NCI-H2227 (cell line): ENCODE data around the gene DDX25.
A peak's percentile ranks its signal among the peaks of the same experiment; 100 is the strongest.

Experiments used
- DNase-seq: peaks from one replicate; lab custom pipeline; 2025; ENCODE audit not compliant: unreplicated experiment; lab: John Stamatoyannopoulos, UW

The DDX25 gene

GRCh38 chr11:125933030-125933813 is 28.9 kb downstream of the DDX25 start:
- no peak for DNase-seq

- no peak for DNase-seq
Observed at GRCh38 chr11:125934473-125934872, 30.2 kb downstream of the DDX25 start.

- DNase-seq: no peak
Observed at GRCh38 chr11:125935056-125935455, 30.7 kb downstream of the DDX25 start.

- DNase-seq: no peak
Observed at GRCh38 chr11:125935618-125936199, 31.4 kb downstream of the DDX25 start.

GRCh38 chr11:125938418-125938817 is 34.1 kb downstream of the DDX25 start:
- no peak for DNase-seq

GRCh38 chr11:125939081-125939521 is 34.8 kb downstream of the DDX25 start:
- DNase-seq: peak; percentile 4

GRCh38 chr11:125940145-125940544 is 35.8 kb downstream of the DDX25 start:
- no peak for DNase-seq

- DNase-seq: no peak
Observed at GRCh38 chr11:125941267-125941618, 36.9 kb downstream of the DDX25 start.

- peak; percentile 45 for DNase-seq
Observed at GRCh38 chr11:125941619-125942611, 37.6 kb downstream of the DDX25 start.

- DNase-seq: no peak
Observed at GRCh38 chr11:125942771-125943428, 38.6 kb downstream of the DDX25 start.

- DNase-seq: no peak
Observed at GRCh38 chr11:125943661-125944349, 39.5 kb downstream of the DDX25 start.

GRCh38 chr11:125944350-125945010 is 40.2 kb downstream of the DDX25 start:
- no peak for DNase-seq

GRCh38 chr11:125945011-125945796 is 40.9 kb downstream of the DDX25 start:
- DNase-seq: no peak

GRCh38 chr11:125945797-125946520 is 41.7 kb downstream of the DDX25 start, which contains the start of gene VSIG10L2:
TSS of gene VSIG10L2 (plus strand) at chr11:125946044. CDS start at chr11:125946056, 12 bp downstream.
- DNase-seq: no peak

- DNase-seq: no peak
Observed at GRCh38 chr11:125946712-125947418, 42.6 kb downstream of the DDX25 start.

- DNase-seq: no peak
Observed at GRCh38 chr11:125947419-125948277, 43.3 kb downstream of the DDX25 start.
